ENCODE data around the gene VSNL1. TPM values are rescaled to one million over a fixed set of nuclear protein-coding genes. Genes with fewer than 3 reads are reported as not detected.

VSNL1 gene
- total RNA-seq, 1 experiment from 2014 or later = not detected

- no peak overlapping the region for H2AFZ ChIP-seq
- H3K9me2 ChIP-seq (ENCODE audit: insufficient read depth) = no peaks in the 10 kb centered on the region
- no peak overlapping the region for H3K27ac ChIP-seq
- CTCF ChIA-PET = interaction anchor here (0.7 kb wide), 1 partner anchor 890 kb away, joined by 3 read pairs; no protein-coding TSS in a partner anchor
- H3K27me3 ChIP-seq (ENCODE audit: insufficient read depth, low read depth) = no peaks in the 10 kb centered on the region
- H3K4me2 ChIP-seq = no peak overlapping the region
- H3K4me1 ChIP-seq (replicated peaks; ENCODE audit: insufficient read depth) = no peaks in the 10 kb centered on the region
- intact Hi-C loops (cut with micrococcal nuclease; ENCODE audit: unreplicated experiment) = no loop called here
- no peaks in the 10 kb centered on the region for H3K9me3 ChIP-seq (ENCODE audit: insufficient read depth, low read depth)
- H3K4me3 ChIP-seq = no peak overlapping the region
- H3K79me2 ChIP-seq (ENCODE audit: low read depth) = no peaks in the 10 kb centered on the region
- no peaks in the 10 kb centered on the region; the same call in 1 of the 2 replicates for H3K36me3 ChIP-seq (ENCODE audit: low read depth)
- BruUV-seq (replicated peaks) = no TSS peak
- no peak for TF ChIP-seq CTCF (conservative IDR thresholded peaks at IDR 0.05)
- TF ChIP-seq EZH2 (IDR thresholded peaks at IDR 0.05; ENCODE audit: low read depth) = no peak
- DNase-seq = no peak
- no peaks in the 10 kb centered on the region for H3F3A ChIP-seq (ENCODE audit: insufficient read depth, low read depth)
- POLR2A ChIA-PET (ENCODE audit: unreplicated experiment) = no interaction called here
- no peaks in the 10 kb centered on the region for H4K20me1 ChIP-seq (ENCODE audit: insufficient read depth)
Measured at GRCh38 chr2:17662723-17663122, 122.2 kb downstream of the VSNL1 start.

GRCh38 chr2:17664534-17664933 lies 124.0 kb downstream of the VSNL1 start:
- H3K79me2 ChIP-seq (ENCODE audit: low read depth) = no peaks in the 10 kb centered on the region
- no peak overlapping the region for H3K27ac ChIP-seq
- H4K20me1 ChIP-seq (ENCODE audit: insufficient read depth) = no peaks in the 10 kb centered on the region
- H2AFZ ChIP-seq = no peak overlapping the region
- no TSS peak for BruUV-seq (replicated peaks)
- POLR2A ChIA-PET (ENCODE audit: unreplicated experiment) = no interaction called here
- H3K27me3 ChIP-seq (ENCODE audit: insufficient read depth, low read depth) = no peaks in the 10 kb centered on the region
- H3K4me2 ChIP-seq = no peak overlapping the region
- no peak for TF ChIP-seq CTCF (conservative IDR thresholded peaks at IDR 0.05)
- TF ChIP-seq EZH2 (IDR thresholded peaks at IDR 0.05; ENCODE audit: low read depth) = no peak
- no peaks in the 10 kb centered on the region for H3F3A ChIP-seq (ENCODE audit: insufficient read depth, low read depth)
- intact Hi-C loops (cut with micrococcal nuclease; ENCODE audit: unreplicated experiment) = no loop called here
- H3K36me3 ChIP-seq (ENCODE audit: low read depth) = no peaks in the 10 kb centered on the region; the same call in 1 of the 2 replicates
- H3K4me3 ChIP-seq = no peak overlapping the region
- no peaks in the 10 kb centered on the region for H3K9me3 ChIP-seq (ENCODE audit: insufficient read depth, low read depth)
- no peaks in the 10 kb centered on the region for H3K4me1 ChIP-seq (replicated peaks; ENCODE audit: insufficient read depth)
- no peak for DNase-seq
- no peaks in the 10 kb centered on the region for H3K9me2 ChIP-seq (ENCODE audit: insufficient read depth)
- CTCF ChIA-PET = no interaction called here

GRCh38 chr2:17667898-17668297 lies 127.4 kb downstream of the VSNL1 start:
- Histone ChIP-seq H3K27me3 (ENCODE audit: insufficient read depth, low read depth) (no peaks in the 10 kb centered on the region), H3K4me1 (replicated peaks; ENCODE audit: insufficient read depth) (no peaks in the 10 kb centered on the region), H2AFZ (no peak overlapping the region), H3K9me3 (ENCODE audit: insufficient read depth, low read depth) (no peaks in the 10 kb centered on the region), H3K36me3 (ENCODE audit: low read depth) (peaks cover 2% of the 10 kb centered on the region; the same call in 1 of the 2 replicates), H3K4me2 (no peak overlapping the region), H3K27ac (no peak overlapping the region), H3K9me2 (ENCODE audit: insufficient read depth) (no peaks in the 10 kb centered on the region), H3K4me3 (no peak overlapping the region), H3F3A (ENCODE audit: insufficient read depth, low read depth) (peaks cover 10% of the 10 kb centered on the region), H4K20me1 (ENCODE audit: insufficient read depth) (no peaks in the 10 kb centered on the region; the same call in 1 of the 2 replicates), H3K79me2 (ENCODE audit: low read depth) (no peaks in the 10 kb centered on the region)
- DNase-seq = no peak
- ChIA-PET CTCF (no interaction called here), POLR2A (ENCODE audit: unreplicated experiment) (no interaction called here)
- intact Hi-C loops (cut with micrococcal nuclease; ENCODE audit: unreplicated experiment) = no loop called here
- no TSS peak for BruUV-seq (replicated peaks)
- TF ChIP-seq EZH2 (IDR thresholded peaks at IDR 0.05; ENCODE audit: low read depth) (no peak), CTCF (conservative IDR thresholded peaks at IDR 0.05) (no peak)

Measured in PC-9 (cell line).